Activated T-helper 1 cell treated with Interleukin-2 at 50 U/mL for 16 hours (primary cell): ENCODE results near the gene MIB1.
"Not testable (repeated sequence)": the region's sequence is repeated elsewhere in the genome, so short reads cannot be mapped to it uniquely, and the experiment has no call there.

Source experiments
- DNase-seq: peaks from one replicate; pipeline ENCODE4 v3.0.0-alpha.2; 2020; ENCODE audit warnings: low read depth

MIB1 gene

DNA sequence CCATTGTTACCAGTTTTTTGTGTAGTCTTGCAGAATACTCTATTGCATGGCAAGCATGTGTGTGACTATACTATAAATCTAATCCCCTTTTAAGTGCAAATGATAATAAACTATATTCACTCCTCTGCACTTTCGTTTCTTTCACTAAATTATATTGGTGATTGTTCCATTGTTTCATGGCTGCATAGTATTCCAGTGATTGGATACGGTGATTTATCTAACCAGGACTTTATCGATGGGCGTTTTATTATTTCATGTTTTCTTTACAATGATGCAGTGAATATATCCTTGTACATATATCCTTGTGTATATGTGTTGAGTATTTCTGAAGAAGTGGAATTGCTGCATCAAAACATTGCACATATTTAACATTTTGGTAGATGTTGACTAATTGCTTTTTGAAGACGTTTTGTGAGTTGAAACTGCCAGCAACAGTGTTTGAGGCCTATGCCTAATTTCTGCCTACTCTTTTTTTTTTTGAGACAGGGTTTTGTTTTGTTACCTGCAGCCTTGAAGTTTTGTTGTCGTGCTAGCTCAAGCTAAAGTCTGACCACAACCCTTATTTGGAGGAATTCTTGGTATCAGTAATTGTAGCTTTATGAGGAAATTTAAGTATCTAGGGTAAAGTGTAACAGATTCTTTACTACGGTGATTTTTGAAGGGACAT is 2.7 kb downstream of the MIB1 start:
- no peak for DNase-seq

- no peak for DNase-seq
Observed at GRCh38 chr18:21745231-21745630, 4.6 kb downstream of the MIB1 start.

DNA sequence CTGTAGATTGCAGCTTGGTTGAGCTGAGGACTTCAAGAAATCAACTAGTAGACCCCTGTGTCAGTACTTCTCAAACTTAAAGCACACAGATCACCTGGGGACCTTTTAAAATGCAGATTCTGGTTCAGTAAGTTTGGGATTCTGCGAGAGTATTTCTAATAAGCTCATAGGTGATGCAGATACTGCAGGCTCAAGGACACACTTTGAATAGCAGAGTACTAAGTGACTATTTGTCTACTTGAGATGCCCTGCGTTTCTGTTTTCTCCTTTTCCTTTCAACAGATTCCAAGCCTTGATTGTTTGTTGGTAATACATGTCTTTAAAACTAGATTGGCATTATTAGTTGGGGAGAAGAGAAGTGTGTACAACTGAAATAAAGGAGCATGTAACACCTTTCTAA is 6.7 kb downstream of the MIB1 start:
- no peak for DNase-seq

- DNase-seq = no peak
Observed at GRCh38 chr18:21747764-21748693, 7.4 kb downstream of the MIB1 start.

- no peak for DNase-seq
Observed at GRCh38 chr18:21757833-21758232, 17.2 kb downstream of the MIB1 start.

DNA sequence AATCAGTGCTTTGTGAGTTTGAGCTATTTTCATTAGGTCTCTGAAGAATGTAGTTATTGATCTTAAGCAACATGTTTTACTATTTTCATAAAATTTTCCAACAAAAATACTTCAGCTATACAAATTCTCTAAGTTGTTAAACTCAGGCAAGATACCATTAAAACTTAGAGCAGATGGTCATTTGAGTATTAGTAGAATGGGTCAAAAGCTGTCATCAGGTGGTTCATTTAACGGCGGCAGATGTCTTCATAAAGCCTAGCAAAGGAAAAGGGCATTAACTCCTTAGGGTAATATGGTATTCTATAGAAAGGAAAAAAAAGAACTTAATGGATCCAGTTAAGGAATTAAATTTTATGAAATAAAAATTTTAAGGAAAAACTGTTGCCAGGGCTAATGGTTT is 19.2 kb downstream of the MIB1 start:
- DNase-seq = no peak

- DNase-seq = no peak
Observed at GRCh38 chr18:21760321-21760720, 19.7 kb downstream of the MIB1 start.

DNA sequence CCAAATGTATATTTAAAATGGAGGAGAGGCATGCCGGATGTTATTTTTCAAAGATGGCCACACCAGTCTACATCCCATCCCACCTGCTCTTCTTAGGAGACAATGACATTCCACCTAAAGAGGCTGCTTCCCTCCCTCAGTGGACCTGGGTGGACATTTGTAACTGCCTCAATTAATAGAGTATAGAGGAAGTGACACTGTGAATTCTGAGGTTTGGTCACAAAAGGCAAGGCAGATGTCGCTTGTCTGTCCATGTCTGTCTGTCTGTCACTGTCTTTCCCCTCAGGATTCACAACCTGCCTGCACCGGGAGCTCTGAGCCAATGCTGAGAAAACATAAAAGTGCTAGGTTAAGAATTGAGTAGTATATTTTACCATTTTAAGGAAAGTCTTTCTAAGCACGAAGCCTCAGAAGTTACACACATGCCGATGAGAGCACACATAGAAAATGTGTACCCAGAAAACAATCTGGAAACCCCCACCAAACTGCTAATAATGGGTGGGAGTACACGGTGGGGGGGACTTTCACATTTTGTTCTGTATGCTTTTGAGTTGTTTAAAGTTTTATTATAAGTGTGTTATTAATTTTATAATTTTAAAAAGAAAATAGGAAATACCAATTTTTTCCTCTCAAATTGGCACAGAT is 21.0 kb downstream of the MIB1 start:
- DNase-seq = no peak

DNA sequence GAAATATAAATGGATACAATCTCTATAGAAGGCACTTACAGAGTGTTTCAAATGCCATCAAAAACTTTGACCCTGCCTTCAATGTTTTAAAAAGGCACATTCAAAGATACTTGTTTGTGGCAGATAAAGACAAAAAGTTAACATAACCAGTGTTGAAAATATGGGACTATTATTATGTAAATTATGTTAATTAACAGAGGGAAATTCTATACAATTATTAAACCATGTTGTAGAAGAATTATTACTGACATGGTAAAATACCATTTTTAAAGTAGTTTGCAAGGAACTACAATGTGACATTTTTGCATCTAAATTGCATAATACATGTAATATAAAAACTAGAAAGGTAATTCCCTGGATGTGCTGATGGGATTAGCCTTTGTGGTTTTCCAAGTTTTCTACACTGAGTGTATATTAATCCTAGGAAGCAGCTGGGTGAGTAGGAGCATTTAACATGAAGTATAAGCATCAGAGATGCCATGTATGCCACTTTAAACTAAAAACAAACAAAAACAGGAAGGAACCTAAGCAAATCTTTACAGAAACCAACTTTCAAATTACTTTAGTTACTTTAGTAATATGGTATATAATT is 21.7 kb downstream of the MIB1 start:
- no peak for DNase-seq

- DNase-seq = no peak
Observed at GRCh38 chr18:21763846-21764646, 23.5 kb downstream of the MIB1 start.

DNA sequence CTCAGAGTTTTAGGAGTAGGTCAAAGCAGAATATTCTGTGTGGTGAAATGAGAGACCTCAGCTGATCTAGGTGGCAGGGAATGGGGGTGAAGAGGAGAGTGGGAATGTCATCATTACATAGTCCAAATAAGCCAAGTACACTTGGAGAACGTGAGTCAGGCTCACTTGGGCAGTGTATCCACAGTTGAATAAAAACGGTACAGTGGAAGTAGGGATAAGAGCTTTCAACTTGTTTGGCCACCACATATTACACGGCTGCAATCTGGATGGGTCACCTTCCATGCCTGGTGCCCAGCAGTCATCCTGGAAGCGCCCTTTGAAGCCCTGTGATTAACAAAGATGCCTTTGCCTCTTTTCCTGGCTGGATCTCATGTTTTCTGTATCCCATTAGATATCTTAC is 28.6 kb downstream of the MIB1 start:
- no peak for DNase-seq

DNA sequence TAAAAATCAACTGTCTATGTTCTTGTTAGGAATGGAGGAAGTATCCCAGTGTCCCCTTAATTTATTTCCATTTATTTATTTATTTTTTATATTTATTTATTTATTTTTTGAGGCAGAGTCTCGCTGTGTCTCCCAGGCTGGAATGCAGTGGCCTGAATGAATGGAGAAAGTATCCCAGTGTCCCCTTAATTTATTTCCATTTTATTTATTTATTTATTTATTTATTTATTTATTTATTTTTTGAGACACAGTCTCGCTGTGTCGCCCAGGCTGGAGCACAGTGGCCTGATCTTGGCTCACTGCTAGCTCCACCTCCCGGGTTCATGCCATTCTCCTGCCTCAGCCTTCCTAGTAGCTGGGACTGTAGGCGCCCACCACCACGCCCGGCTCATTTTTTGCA is 34.1 kb downstream of the MIB1 start:
- DNase-seq = no peak

- DNase-seq = no peak
Observed at GRCh38 chr18:21777814-21778213, 37.2 kb downstream of the MIB1 start.

- no peak for DNase-seq
Observed at GRCh38 chr18:21786526-21786925, 45.9 kb downstream of the MIB1 start.

- DNase-seq = not testable (repeated sequence)
Observed at GRCh38 chr18:21796089-21796488, 55.5 kb downstream of the MIB1 start.

DNA sequence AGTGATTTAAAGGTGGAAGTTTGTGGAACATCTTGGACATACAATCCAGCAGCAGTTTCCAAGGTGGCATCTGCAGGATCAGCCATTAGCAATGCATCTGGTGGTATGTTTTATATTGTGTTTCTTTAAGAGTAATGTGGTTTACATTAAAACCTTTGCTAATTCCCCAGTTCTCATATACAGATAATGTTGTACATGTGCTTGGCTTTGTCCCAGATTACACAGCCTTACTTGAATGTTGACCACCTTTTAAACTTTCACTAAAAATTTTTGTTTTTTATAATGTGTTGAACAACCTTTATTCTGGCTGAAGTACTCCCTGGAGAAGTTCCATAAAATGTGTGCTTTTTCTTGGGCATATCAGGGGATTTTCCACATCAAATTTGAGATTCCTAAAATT is 57.5 kb downstream of the MIB1 start:
- DNase-seq = no peak

DNA sequence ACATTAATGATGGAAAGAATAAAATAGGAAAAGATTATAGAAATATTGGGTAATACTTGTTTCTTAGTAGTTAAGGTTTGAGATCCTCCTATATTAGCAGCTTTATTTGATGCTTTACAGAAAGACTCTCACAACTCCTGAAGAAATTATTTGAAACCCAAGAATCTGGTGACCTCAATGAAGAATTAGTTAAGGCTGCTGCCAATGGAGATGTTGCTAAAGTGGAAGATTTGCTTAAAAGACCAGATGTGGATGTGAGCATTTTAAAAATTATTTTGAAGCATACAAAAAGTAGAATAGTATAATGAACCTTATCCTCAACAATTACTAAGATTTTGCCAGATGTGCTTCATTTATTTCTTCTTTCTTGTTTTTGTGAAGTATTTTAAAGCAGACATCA is 59.1 kb downstream of the MIB1 start:
- no peak for DNase-seq

DNA sequence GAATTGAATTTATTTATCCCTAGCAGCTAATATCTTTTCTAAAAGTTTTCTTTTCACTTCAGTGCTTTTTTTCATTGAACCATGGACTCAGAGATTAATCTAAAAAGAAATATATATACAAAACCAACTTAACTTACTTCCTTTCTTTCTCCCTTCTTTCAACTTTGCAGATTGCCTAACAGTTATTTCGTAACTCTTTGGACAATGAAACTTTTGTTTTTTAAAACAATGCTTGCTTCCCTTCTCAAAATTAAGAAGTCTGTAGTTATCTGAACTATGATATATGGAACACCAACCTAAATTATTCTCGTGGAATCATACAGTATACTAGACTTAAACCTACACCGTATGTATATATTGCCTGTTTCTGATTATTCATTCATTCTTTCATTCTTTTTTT is 62.9 kb downstream of the MIB1 start:
- no peak for DNase-seq

- no peak for DNase-seq
Observed at GRCh38 chr18:21805771-21806366, 65.3 kb downstream of the MIB1 start.

DNA sequence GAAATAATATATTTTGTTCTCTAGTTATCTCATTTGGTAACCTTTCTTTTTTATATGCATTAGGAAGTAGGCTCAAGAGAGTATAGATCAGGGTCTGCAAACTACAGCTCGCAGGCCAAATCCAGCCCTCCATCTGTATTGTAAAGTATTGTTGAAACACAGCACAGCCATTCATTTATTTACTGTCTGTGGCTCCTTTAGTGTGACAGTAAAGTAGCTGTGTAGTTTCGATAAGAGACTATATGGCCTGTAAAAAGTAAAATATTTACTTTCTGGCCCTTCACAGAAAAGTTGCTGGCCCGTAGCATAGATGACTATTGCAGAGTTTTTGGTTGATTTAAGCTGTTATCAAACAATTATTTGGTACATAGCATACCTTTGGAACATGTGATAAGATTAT is 67.6 kb downstream of the MIB1 start:
- no peak for DNase-seq

DNA sequence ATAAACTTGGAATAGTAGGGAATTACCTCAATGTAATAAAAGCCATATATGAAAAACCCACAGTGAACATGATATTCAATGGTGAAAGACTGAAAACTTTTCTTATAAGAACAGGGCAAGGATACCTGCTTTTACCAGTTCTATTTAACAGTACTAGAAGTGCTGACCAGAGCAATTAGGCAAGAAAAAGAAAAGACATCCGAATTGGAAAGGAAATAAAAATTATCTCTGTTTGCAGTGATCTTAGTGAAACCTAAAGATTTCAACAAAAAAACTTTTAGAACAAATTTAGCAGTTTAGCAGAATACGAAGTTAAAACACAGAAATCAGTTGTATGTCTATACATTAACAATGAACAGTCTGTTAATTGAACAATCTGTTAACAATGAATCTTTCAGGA is 69.1 kb downstream of the MIB1 start:
- DNase-seq = no peak
